ENCODE data around the gene FGFR3.

GRCh38 chr4:1792158-1792831 is 798 bp upstream of the FGFR3 start:
- TF ChIP-seq SIN3A (IDR thresholded peaks at IDR 0.05; ENCODE audit: borderline replicate concordance, insufficient read depth, low read length) = no peak
- no peak for TF ChIP-seq REST (IDR thresholded peaks at IDR 0.05; ENCODE audit: insufficient read depth in 1 of 2, low read depth in 2 of 2, low read length in 2 of 2)

Measured in PFSK-1 (cell line).